Prostate gland (tissue), 2 donors: Measurements from ENCODE around the gene GRAMD2B. TPM values are rescaled to one million over a fixed set of nuclear protein-coding genes. Genes with fewer than 3 reads are reported as not detected.
A peak's percentile ranks its signal among the peaks of the same experiment; 100 is the strongest.

Experiments used
- DNase-seq: peaks from one replicate; pipeline ENCODE4 v3.0.0-alpha.2; 2019; ENCODE audit warnings: low spot score
- H3K27ac ChIP-seq, 2 donors: fragments of 200-600 bp; sonication (generic); 2 replicates each; pipeline ENCODE4 v1.5.1; 2017 to 2019
- H3K27me3 ChIP-seq: fragments of 200-600 bp; sonication (generic); replicated peaks from 2 replicates; pipeline ENCODE4 v1.5.1; 2019; ENCODE audit not compliant: insufficient read depth
- H3K36me3 ChIP-seq, 2 donors: fragments of 200-600 bp; sonication (generic); 1 replicate in 1 of 2; 2 replicates in 1 of 2; pipeline versions ENCODE4 v1.5.1 to v1.8.1; 2017 to 2019
- H3K4me1 ChIP-seq: fragments of 200-600 bp; sonication (generic); replicated peaks from 2 replicates; pipeline ENCODE4 v1.5.1; 2019
- H3K4me3 ChIP-seq, 2 donors: fragments of 200-600 bp; sonication (generic); 2 replicates each; pipeline ENCODE4 v1.5.1; 2017 to 2019
- H3K9me3 ChIP-seq: fragments of 200-600 bp; sonication (generic); 2 replicates; pipeline ENCODE4 v1.5.1; 2017
- POLR2A ChIP-seq: fragments of 450-650 bp; IDR thresholded peaks from one replicate; pipeline ENCODE4 v1.6.1; 2016; ENCODE audit warnings: antibody characterized with exemption, mild to moderate bottlenecking
- POLR2AphosphoS5 ChIP-seq: sonication (generic); formaldehyde crosslinking; IDR thresholded peaks from one replicate; pipeline ENCODE4 v1.6.1; 2017; ENCODE audit warnings: antibody characterized with exemption
- WGBS: methylation state at CpG from one replicate; pipeline ENCODE4 v1.1.5; 2018; 5-methylcytosine and 5-hydroxymethylcytosine counted together
- intact Hi-C: fragments of 100-400 bp; cut with DNase I; formaldehyde crosslinking; loops from one replicate; pipeline ENCODE4 v1.14.2; 2022
- total RNA-seq, 2 donors: library from RNA; depleted of rRNA; stranded (reverse); fragments of >200 nt; gene quantifications; one replicate each; pipeline ENCODE4 v1.1.0, GENCODE V29; 2016
- TF ChIP-seq, protein P1 (sequence below), 4 experiments: fragments of 200-600 bp in 2 of 4; fragments of 450-650 bp in 2 of 4; sonication (generic) in 2 of 4; IDR thresholded peaks; 1 replicate in 3 of 4; 2 replicates in 1 of 4; pipeline ENCODE4 v1.5.1; 2016 to 2019; ENCODE audit warnings: antibody characterized with exemption in 4 of 4, mild to moderate bottlenecking in 2 of 4, moderate library complexity in 2 of 4

GRAMD2B gene
- total RNA-seq, 2 donors from 2014 or later: 32.1 to 34.4 TPM

DNA sequence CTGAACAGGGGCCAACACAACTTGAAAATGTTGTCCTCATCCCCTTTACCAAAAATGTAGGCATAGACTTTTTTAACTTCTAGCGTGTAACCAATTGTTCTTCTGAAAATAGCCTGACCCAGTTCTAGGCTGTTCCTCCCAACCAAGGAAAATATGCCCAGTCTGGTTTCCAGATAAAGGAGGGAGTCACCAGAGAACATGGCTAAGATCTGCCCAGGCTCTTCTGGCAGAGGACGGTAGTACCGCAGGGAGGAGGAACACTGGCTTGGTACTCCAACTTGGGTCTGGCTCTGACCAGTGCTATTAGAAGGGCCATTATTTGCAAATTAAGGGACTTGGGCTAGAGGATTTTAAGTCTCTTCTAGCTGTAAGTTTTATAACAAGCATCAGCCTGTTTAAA lies 63.1 kb downstream of the GRAMD2B start:
- intact Hi-C loops: loop anchor here (5.0 kb wide), 1 partner anchor 64 kb away; the partner anchor contains the start of gene GRAMD2B
- TF ChIP-seq POLR2A (no peak), POLR2AphosphoS5 (no peak)
- TF ChIP-seq, protein P1, sequence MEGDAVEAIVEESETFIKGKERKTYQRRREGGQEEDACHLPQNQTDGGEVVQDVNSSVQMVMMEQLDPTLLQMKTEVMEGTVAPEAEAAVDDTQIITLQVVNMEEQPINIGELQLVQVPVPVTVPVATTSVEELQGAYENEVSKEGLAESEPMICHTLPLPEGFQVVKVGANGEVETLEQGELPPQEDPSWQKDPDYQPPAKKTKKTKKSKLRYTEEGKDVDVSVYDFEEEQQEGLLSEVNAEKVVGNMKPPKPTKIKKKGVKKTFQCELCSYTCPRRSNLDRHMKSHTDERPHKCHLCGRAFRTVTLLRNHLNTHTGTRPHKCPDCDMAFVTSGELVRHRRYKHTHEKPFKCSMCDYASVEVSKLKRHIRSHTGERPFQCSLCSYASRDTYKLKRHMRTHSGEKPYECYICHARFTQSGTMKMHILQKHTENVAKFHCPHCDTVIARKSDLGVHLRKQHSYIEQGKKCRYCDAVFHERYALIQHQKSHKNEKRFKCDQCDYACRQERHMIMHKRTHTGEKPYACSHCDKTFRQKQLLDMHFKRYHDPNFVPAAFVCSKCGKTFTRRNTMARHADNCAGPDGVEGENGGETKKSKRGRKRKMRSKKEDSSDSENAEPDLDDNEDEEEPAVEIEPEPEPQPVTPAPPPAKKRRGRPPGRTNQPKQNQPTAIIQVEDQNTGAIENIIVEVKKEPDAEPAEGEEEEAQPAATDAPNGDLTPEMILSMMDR (IDR thresholded peaks at IDR 0.05): no peak
- no peak overlapping the region for H3K27ac ChIP-seq
- WGBS: 77% methylated on average over 3 of the region's 3 CpGs
- no peaks in the 10 kb centered on the region for H3K27me3 ChIP-seq
- no peaks in the 10 kb centered on the region for H3K9me3 ChIP-seq
- DNase-seq: no peak
- no peak overlapping the region for H3K4me3 ChIP-seq
- no peaks in the 10 kb centered on the region for H3K4me1 ChIP-seq
- H3K36me3 ChIP-seq: peaks cover 0 to 24% of the 10 kb centered on the region in 2 donors

DNA sequence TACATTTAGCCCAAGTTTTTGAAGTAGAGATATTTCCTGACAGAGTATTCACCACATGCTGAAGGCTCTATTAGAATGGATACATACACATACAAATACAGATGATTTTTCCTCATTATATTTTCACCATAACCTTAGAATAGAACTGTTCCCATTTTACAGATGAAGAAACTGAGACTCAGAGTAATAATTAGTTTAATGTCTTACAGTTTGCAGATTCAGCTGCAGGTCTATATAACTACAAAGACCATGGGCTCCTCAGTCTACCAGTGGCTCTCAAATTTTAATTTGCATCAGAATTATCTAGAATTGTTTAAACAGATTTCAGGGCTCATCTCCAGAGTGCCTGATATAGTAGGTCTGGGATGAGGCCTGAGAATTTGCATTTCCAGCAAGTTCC lies 64.4 kb downstream of the GRAMD2B start:
- no peaks in the 10 kb centered on the region for H3K27me3 ChIP-seq
- H3K9me3 ChIP-seq: no peaks in the 10 kb centered on the region
- H3K27ac ChIP-seq: peak overlapping the region in 1 of 2 donors; percentile 62
- DNase-seq: no peak
- TF ChIP-seq POLR2A (no peak), POLR2AphosphoS5 (no peak)
- H3K4me1 ChIP-seq: no peaks in the 10 kb centered on the region
- intact Hi-C loops: loop anchor here (5.0 kb wide), 1 partner anchor 65 kb away; the partner anchor contains the start of gene GRAMD2B
- no peak overlapping the region for H3K4me3 ChIP-seq
- peaks cover 0 to 24% of the 10 kb centered on the region in 2 donors for H3K36me3 ChIP-seq

DNA sequence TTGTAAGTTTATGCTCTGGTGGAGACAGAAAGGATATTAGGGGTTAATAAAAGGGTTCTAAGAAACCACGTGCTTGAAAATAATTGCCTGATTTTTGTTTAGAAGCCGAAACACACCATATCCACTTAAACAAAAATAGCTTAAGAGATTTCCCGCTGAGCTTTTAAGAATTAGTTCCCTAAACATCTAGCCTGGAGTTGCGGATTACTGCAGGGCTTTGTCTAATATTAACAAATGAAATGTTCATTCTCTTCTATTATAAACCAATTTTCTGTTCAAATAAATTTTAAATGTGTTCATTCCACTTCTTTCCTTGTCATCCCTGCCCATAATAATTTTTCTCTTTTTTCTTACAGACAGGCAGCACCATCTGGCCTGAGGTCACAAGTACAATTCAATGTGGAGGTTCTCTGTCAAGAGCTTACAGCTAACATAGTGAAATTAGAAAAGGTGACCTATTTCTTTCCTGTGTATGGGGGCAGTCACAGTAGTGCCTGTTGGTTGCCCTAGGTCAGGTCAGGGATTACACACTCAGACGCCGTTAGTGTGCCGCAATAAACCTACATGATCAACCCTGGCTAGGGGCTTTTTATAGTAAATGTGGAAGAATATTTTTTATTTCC lies 65.3 kb downstream of the GRAMD2B start:
- peak overlapping the region; percentile 28 to 62 for H3K27ac ChIP-seq
- 53% methylated on average over 7 of the region's 7 CpGs for WGBS
- peaks cover 0 to 27% of the 10 kb centered on the region in 2 donors for H3K36me3 ChIP-seq
- TF ChIP-seq, protein P1 (IDR thresholded peaks at IDR 0.05): no peak
- TF ChIP-seq POLR2AphosphoS5 (no peak), POLR2A (no peak)
- DNase-seq: no peak
- intact Hi-C loops: loop anchor here (5.0 kb wide), 1 partner anchor 66 kb away; the partner anchor contains the start of gene GRAMD2B
- H3K4me3 ChIP-seq: no peak overlapping the region
- H3K27me3 ChIP-seq: no peaks in the 10 kb centered on the region
- H3K4me1 ChIP-seq: no peaks in the 10 kb centered on the region
- H3K9me3 ChIP-seq: no peaks in the 10 kb centered on the region

DNA sequence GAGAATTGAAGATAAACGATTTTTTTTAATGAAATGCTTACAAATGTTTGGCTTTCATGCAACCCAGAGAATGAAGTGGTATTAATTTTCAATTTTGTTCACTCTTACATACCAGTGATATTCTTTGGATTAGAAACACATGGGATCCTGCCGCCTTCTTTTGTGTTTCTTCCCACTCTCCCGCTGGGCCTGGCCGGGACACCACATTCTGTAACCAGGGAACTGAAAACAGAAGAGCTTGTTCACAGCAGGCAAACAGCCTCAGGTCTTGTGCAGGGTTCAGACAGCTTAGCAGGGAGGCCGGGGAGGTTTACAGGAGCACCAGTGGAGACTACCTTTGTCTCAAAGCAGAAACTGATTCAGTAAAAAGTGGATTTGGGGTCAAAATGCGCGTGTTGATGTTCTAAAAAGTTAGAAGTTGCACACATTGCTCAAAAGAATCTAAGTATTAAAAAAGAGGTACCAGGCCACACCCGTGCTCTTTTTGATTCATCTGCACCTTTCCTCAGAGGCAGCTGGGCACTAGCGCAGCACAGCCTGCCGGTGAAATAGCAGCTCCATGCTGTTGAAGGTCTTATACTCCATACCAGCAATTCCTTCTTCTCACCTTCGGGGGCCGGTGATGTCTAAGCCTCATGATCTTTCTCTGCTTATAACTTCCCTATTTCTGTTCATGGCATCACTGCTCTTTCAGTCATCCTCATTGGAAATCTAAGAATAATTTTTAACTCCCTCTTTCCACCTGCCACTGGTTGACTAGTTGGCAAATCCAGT lies 67.1 kb downstream of the GRAMD2B start:
- intact Hi-C loops: no loop called here
- H3K27ac ChIP-seq: peak overlapping the region; percentile 24 to 62
- H3K4me1 ChIP-seq: no peaks in the 10 kb centered on the region
- TF ChIP-seq POLR2A (no peak), POLR2AphosphoS5 (no peak)
- TF ChIP-seq, protein P1 (IDR thresholded peaks at IDR 0.05): no peak
- no peak for DNase-seq
- H3K4me3 ChIP-seq: no peak overlapping the region
- WGBS: 65% methylated on average over 12 of the region's 12 CpGs
- H3K9me3 ChIP-seq: no peaks in the 10 kb centered on the region
- H3K27me3 ChIP-seq: no peaks in the 10 kb centered on the region
- H3K36me3 ChIP-seq: peaks cover 0 to 13% of the 10 kb centered on the region in 2 donors

DNA sequence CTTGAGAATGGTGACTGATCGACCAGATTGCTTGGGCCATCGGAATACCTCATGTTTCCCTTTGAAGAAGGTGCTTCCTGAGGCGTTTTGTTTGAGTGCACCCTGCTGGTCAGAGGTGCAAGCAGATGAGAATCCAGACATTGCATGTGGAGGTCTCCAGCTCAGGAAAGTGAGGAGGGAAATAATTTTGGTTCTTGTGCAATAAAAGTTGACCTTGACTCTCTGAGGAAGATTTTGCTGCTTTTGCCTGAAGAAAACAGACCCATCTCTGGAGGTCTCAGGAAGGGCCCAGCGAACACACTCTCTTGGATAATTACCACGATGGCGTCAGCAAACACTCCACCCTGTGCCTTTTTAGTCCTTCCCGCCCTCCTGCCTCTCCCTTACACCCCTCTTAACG lies 69.7 kb downstream of the GRAMD2B start:
- H3K27ac ChIP-seq: no peak overlapping the region
- no peaks in the 10 kb centered on the region for H3K27me3 ChIP-seq
- intact Hi-C loops: no loop called here
- 66% methylated on average over 8 of the region's 8 CpGs for WGBS
- H3K4me3 ChIP-seq: no peak overlapping the region
- H3K9me3 ChIP-seq: no peaks in the 10 kb centered on the region
- TF ChIP-seq POLR2AphosphoS5: peak; percentile 17
- TF ChIP-seq POLR2A: no peak
- TF ChIP-seq, protein P1 (IDR thresholded peaks at IDR 0.05): peak in 3 of 4 experiments; percentile 10 to 34 (median 13)
- no peak for DNase-seq
- no peaks in the 10 kb centered on the region for H3K4me1 ChIP-seq
- H3K36me3 ChIP-seq: peaks cover 0 to 5% of the 10 kb centered on the region in 2 donors
